ENCODE results near the gene RBM47.

DNA sequence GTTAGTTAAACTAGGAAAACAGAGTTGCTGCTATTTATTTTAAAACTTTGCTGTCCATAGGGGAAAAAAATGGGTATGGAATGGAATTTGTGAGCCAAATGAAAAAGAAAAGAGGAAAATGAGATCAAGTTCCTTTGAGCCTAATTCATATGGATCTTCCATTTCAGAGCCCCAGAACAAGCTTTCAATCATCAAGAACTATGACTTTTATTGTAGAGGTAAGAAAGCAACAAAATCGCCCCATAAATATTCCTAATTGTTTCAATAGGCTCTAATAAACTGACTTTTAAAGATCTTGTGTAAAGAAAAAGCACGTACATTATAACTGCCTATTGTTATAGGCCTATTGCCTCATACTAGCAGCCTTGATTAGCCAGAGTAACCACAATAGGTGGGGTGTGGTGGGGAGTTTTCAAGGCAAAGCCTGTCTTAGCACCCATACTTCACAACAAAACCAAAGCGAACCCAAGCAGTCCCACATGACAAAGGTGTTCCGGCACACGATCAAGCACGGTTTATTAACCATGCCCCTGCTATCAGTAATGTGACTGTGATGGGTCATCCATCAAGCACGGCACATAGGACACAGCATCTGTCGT lies 44.4 kb downstream of the RBM47 start:
- TF ChIP-seq, protein P1, sequence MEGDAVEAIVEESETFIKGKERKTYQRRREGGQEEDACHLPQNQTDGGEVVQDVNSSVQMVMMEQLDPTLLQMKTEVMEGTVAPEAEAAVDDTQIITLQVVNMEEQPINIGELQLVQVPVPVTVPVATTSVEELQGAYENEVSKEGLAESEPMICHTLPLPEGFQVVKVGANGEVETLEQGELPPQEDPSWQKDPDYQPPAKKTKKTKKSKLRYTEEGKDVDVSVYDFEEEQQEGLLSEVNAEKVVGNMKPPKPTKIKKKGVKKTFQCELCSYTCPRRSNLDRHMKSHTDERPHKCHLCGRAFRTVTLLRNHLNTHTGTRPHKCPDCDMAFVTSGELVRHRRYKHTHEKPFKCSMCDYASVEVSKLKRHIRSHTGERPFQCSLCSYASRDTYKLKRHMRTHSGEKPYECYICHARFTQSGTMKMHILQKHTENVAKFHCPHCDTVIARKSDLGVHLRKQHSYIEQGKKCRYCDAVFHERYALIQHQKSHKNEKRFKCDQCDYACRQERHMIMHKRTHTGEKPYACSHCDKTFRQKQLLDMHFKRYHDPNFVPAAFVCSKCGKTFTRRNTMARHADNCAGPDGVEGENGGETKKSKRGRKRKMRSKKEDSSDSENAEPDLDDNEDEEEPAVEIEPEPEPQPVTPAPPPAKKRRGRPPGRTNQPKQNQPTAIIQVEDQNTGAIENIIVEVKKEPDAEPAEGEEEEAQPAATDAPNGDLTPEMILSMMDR (IDR thresholded peaks at IDR 0.05): no peak
- no peak for TF ChIP-seq EZH2 (IDR thresholded peaks at IDR 0.05; ENCODE audit: borderline replicate concordance, insufficient read depth, low read depth, low read length, poor library complexity, severe bottlenecking)

Measured in B cell (primary cell).